Gastroesophageal sphincter (tissue), 3 donors: ENCODE results near the gene ITPKB.

Source experiments
- POLR2A ChIP-seq, 2 donors: fragments of 450-650 bp; IDR thresholded peaks; one replicate each; pipeline ENCODE4 v1.6.1; 2017; ENCODE audit warnings: antibody characterized with exemption in 2 of 2, mild to moderate bottlenecking in 2 of 2, moderate library complexity in 1 of 2
- TF ChIP-seq, protein P1 (sequence below), 4 experiments: fragments of 200-600 bp in 2 of 4; fragments of 450-650 bp in 2 of 4; sonication (generic) in 1 of 4; IDR thresholded peaks; one replicate each; pipeline ENCODE4 v1.5.1; 2017 to 2019; ENCODE audit warnings: antibody characterized with exemption in 4 of 4, mild to moderate bottlenecking in 2 of 4, moderate library complexity in 2 of 4

DNA sequence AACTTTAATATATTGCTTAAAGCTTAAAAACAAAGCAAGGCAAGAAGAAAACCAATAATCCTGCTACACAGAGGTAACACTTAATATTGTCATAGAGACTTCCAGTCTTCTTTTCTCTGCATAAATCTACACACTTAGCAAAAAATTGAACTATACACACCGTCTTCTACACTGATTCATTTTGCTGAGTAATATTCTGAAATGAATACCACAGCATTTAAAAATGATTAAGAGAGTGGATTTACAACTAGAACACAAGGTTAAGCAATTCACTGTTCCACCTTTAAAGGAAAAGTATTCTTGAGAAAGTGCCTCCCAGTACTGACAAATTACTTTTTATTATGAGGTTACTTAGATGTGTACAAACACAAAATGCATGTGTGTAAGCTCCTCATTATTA is 22.2 kb upstream of the ITPKB start:
- TF ChIP-seq, protein P1, sequence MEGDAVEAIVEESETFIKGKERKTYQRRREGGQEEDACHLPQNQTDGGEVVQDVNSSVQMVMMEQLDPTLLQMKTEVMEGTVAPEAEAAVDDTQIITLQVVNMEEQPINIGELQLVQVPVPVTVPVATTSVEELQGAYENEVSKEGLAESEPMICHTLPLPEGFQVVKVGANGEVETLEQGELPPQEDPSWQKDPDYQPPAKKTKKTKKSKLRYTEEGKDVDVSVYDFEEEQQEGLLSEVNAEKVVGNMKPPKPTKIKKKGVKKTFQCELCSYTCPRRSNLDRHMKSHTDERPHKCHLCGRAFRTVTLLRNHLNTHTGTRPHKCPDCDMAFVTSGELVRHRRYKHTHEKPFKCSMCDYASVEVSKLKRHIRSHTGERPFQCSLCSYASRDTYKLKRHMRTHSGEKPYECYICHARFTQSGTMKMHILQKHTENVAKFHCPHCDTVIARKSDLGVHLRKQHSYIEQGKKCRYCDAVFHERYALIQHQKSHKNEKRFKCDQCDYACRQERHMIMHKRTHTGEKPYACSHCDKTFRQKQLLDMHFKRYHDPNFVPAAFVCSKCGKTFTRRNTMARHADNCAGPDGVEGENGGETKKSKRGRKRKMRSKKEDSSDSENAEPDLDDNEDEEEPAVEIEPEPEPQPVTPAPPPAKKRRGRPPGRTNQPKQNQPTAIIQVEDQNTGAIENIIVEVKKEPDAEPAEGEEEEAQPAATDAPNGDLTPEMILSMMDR (IDR thresholded peaks at IDR 0.05) = no peak
- no peak for TF ChIP-seq POLR2A (IDR thresholded peaks at IDR 0.05)
